Panc1 (cell line): ENCODE measurements around the gene ACSM4. TPM values are rescaled to one million over a fixed set of nuclear protein-coding genes. Genes with fewer than 3 reads are reported as not detected.

Source experiments
- ATAC-seq: fragments of 200-7000 bp; cut with Tn5 transposase; 2 replicates; pipeline ENCODE4 v1.9.1; 2020; ENCODE audit warnings: mild to moderate bottlenecking, moderate library complexity
- BruUV-seq: library from RNA; stranded (reverse); fragments of 400-500 nt; replicated peaks from 2 replicates; lab custom pipeline; 2021; lab: Mats Ljungman, UMichigan
- CTCF ChIA-PET: fragments of 300-600 bp; sonication (Branson Sonifier 250); formaldehyde crosslinking; loops from one replicate; lab custom pipeline; 2022; ENCODE audit warnings: antibody characterized with exemption; lab: Charles Lee
- POLR2A ChIA-PET: fragments of 300-600 bp; sonication (Branson Sonifier 250); formaldehyde crosslinking; loops from one replicate; lab custom pipeline; 2022; ENCODE audit warnings: antibody characterized with exemption; lab: Charles Lee
- DNase-seq: peaks from one replicate; pipeline ENCODE4 v3.0.0-alpha.2; 2010; ENCODE audit warnings: low read depth, low spot score
- H3K27ac ChIP-seq: 2 replicates; pipeline ENCODE4 v1.5.1; 2011; ENCODE audit warnings: mild to moderate bottlenecking, low read length, inconsistent platforms
- H3K27me3 ChIP-seq: fragments of 200-500 bp; sonication (Bioruptor generic); 2 replicates; pipeline ENCODE4 v1.6.0; 2014; ENCODE audit warnings: low read length, inconsistent platforms; ENCODE audit not compliant: control insufficient read depth, insufficient read depth
- H3K36me3 ChIP-seq: fragments of 200-500 bp; sonication (Bioruptor generic); 2 replicates; pipeline ENCODE4 v1.5.1; 2014; ENCODE audit warnings: inconsistent platforms, mild to moderate bottlenecking, low read length, moderate library complexity; ENCODE audit not compliant: control insufficient read depth, insufficient read depth
- H3K4me1 ChIP-seq: 2 replicates; pipeline ENCODE4 v1.5.1; 2011; ENCODE audit warnings: inconsistent platforms, mild to moderate bottlenecking, low read length, moderate library complexity; ENCODE audit not compliant: control insufficient read depth, insufficient read depth
- H3K4me3 ChIP-seq, 2 experiments: 2 replicates each; pipeline ENCODE4 v1.5.1; 2011 to 2012; ENCODE audit warnings: low read depth in 2 of 2, low read length in 2 of 2, mild to moderate bottlenecking in 2 of 2, inconsistent platforms in 1 of 2, moderate library complexity in 1 of 2
- H3K9me3 ChIP-seq: fragments of 200-500 bp; sonication (Bioruptor generic); 2 replicates; pipeline ENCODE4 v1.5.1; 2014; ENCODE audit warnings: low read depth, mild to moderate bottlenecking, inconsistent platforms, low read length, moderate library complexity; ENCODE audit not compliant: control insufficient read depth, insufficient read depth
- POLR2AphosphoS5 ChIP-seq: IDR thresholded peaks from 2 replicates; pipeline ENCODE4 v1.6.1; 2012; ENCODE audit warnings: mild to moderate bottlenecking, low read depth, low read length, moderate library complexity
- REST ChIP-seq, 2 experiments: IDR thresholded peaks; 2 replicates each; pipeline ENCODE4 v1.6.1; 2011 to 2012; ENCODE audit warnings: low read depth in 2 of 2, control low read depth in 1 of 2, low read length in 1 of 2, mild to moderate bottlenecking in 1 of 2, moderate library complexity in 1 of 2; ENCODE audit not compliant: insufficient read depth in 1 of 2
- SIN3A ChIP-seq: IDR thresholded peaks from 2 replicates; pipeline ENCODE4 v1.6.1; 2012; ENCODE audit warnings: low read depth, mild to moderate bottlenecking, low read length, moderate library complexity, borderline replicate concordance; ENCODE audit not compliant: insufficient read depth
- TCF7L2 ChIP-seq: IDR thresholded peaks from 2 replicates; pipeline ENCODE4 v1.6.1; 2011; ENCODE audit warnings: mild to moderate bottlenecking, low read depth, low read length, inconsistent platforms
- in situ Hi-C: cut with HindIII; loops from 2 replicates; pipeline ENCODE4 v1.10.0; 2016; ENCODE audit warnings: low sequenced_read_pairs, low pct_unique_long_range_greater_than_20kb
- intact Hi-C: fragments of 100-400 bp; cut with micrococcal nuclease; formaldehyde crosslinking; loops from one replicate; pipeline ENCODE4 v1.10.0; 2022; ENCODE audit not compliant: unreplicated experiment
- total RNA-seq: library from RNA; stranded (reverse); gene quantifications from one replicate; pipeline ENCODE4 v1.2.1, GENCODE V29; 2021; ENCODE audit not compliant: unreplicated experiment
- TF ChIP-seq, protein P1 (sequence below): fragments of 450-650 bp; IDR thresholded peaks from 2 replicates; pipeline ENCODE4 v1.5.1; 2017; ENCODE audit warnings: mild to moderate bottlenecking

Gene ACSM4
- total RNA-seq, 1 experiment from 2014 or later, result not detected

- Histone ChIP-seq H3K9me3 (no peaks in the 10 kb centered on the region), H3K27ac (no peak overlapping the region), H3K36me3 (no peaks in the 10 kb centered on the region), H3K4me1 (no peaks in the 10 kb centered on the region), H3K27me3 (no peaks in the 10 kb centered on the region; the same call in 1 of the 2 replicates), H3K4me3 (no peak overlapping the region)
- no TSS peak for BruUV-seq
- CTCF ChIA-PET, result no interaction called here
- ATAC-seq (no peak), DNase-seq (no peak)
- POLR2A ChIA-PET, result no interaction called here
- in situ Hi-C loops (no loop called here), intact Hi-C loops (no loop called here)
- no peak for TF ChIP-seq POLR2AphosphoS5
- no peak for TF ChIP-seq SIN3A
- no peak for TF ChIP-seq TCF7L2
- TF ChIP-seq REST (IDR thresholded peaks at IDR 0.05; ENCODE audit: insufficient read depth in 1 of 2, low read depth in 2 of 2, low read length in 1 of 2), result no peak
- TF ChIP-seq, protein P1, sequence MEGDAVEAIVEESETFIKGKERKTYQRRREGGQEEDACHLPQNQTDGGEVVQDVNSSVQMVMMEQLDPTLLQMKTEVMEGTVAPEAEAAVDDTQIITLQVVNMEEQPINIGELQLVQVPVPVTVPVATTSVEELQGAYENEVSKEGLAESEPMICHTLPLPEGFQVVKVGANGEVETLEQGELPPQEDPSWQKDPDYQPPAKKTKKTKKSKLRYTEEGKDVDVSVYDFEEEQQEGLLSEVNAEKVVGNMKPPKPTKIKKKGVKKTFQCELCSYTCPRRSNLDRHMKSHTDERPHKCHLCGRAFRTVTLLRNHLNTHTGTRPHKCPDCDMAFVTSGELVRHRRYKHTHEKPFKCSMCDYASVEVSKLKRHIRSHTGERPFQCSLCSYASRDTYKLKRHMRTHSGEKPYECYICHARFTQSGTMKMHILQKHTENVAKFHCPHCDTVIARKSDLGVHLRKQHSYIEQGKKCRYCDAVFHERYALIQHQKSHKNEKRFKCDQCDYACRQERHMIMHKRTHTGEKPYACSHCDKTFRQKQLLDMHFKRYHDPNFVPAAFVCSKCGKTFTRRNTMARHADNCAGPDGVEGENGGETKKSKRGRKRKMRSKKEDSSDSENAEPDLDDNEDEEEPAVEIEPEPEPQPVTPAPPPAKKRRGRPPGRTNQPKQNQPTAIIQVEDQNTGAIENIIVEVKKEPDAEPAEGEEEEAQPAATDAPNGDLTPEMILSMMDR, result no peak
Observed at GRCh38 chr12:7302266-7302986, 1.4 kb upstream of the ACSM4 start.

DNA sequence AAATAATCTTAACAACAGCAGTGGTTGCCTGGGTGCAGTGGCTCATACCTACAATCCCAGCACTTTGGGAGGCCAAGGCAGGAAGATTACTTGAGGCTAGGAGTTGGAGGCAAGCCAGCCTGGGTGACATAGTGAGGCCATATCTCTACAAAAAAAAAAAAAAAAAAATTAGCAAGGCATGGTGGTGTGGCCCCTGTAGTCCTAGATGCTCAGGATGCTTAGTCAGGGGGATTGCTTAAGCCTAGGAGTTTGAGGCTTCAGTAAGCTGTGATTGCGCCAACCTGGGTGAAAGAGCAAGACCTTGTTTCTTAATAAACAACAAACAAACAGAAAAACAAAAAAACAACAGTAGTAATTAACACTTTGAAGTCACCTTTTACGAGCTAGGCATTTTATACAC, 642 bp upstream of the ACSM4 start:
- CTCF ChIA-PET, result no interaction called here
- Histone ChIP-seq H3K36me3 (no peaks in the 10 kb centered on the region), H3K4me3 (no peak overlapping the region), H3K9me3 (no peaks in the 10 kb centered on the region), H3K4me1 (no peaks in the 10 kb centered on the region), H3K27me3 (no peaks in the 10 kb centered on the region; the same call in 1 of the 2 replicates), H3K27ac (no peak overlapping the region)
- POLR2A ChIA-PET, result no interaction called here
- TF ChIP-seq, protein P1, result no peak
- TF ChIP-seq SIN3A, result no peak
- no peak for TF ChIP-seq POLR2AphosphoS5
- TF ChIP-seq TCF7L2, result no peak
- no peak for TF ChIP-seq REST (IDR thresholded peaks at IDR 0.05; ENCODE audit: insufficient read depth in 1 of 2, low read depth in 2 of 2, low read length in 1 of 2)
- ATAC-seq (no peak), DNase-seq (no peak)
- in situ Hi-C loops, result no loop called here
- intact Hi-C loops, result no loop called here
- BruUV-seq, result no TSS peak
